HepG2 (cell line): ENCODE results near the gene RINL. TPM values are rescaled to one million over a fixed set of nuclear protein-coding genes. Genes with fewer than 3 reads are reported as not detected.
A peak's percentile ranks its signal among the peaks of the same experiment; 100 is the strongest.

ENCODE experiments used
- ARNT2 ChIP-seq: sonication (generic); formaldehyde crosslinking; IDR thresholded peaks from 2 replicates; pipeline ENCODE4 v1.8.0; 2022; ENCODE audit warnings: mild to moderate bottlenecking, low read depth, missing genetic modification reagents, moderate library complexity
- ETV6 ChIP-seq: sonication (generic); formaldehyde crosslinking; conservative IDR thresholded peaks from 2 replicates; pipeline ENCODE4 v1.4.0; 2020; ENCODE audit warnings: missing genetic modification reagents
- HDAC2 ChIP-seq: sonication (generic); formaldehyde crosslinking; IDR thresholded peaks from 2 replicates; pipeline ENCODE4 v1.4.0; 2020; ENCODE audit warnings: missing genetic modification reagents
- KDM2A ChIP-seq: sonication (generic); formaldehyde crosslinking; IDR thresholded peaks from 2 replicates; pipeline ENCODE4 v1.4.0; 2020; ENCODE audit warnings: low read depth, missing genetic modification reagents, borderline replicate concordance
- MBNL3 ChIP-seq: fragments of 250-450 bp; sonication (Bioruptor Pico); conservative IDR thresholded peaks from 2 replicates; pipeline ENCODE4 v1.8.0; 2022; ENCODE audit warnings: mild to moderate bottlenecking, inconsistent platforms
- NPAS2 ChIP-seq: sonication (generic); formaldehyde crosslinking; IDR thresholded peaks from 2 replicates; pipeline ENCODE4 v1.8.0; 2022; ENCODE audit warnings: mild to moderate bottlenecking, missing genetic modification reagents, borderline replicate concordance
- SALL2 ChIP-seq: sonication (generic); formaldehyde crosslinking; IDR thresholded peaks from 2 replicates; pipeline ENCODE4 v1.8.1; 2023; ENCODE audit warnings: mild to moderate bottlenecking, missing genetic modification reagents, inconsistent platforms
- SRSF9 ChIP-seq: fragments of 200-400 bp; formaldehyde crosslinking; IDR thresholded peaks from 2 replicates; pipeline ENCODE4 v1.6.1; 2018; ENCODE audit warnings: borderline replicate concordance, mild to moderate bottlenecking, low read depth, low read length; ENCODE audit not compliant: insufficient read depth, poor library complexity, severe bottlenecking
- SYNCRIP ChIP-seq: fragments of 200-400 bp; formaldehyde crosslinking; IDR thresholded peaks from 2 replicates; pipeline ENCODE4 v1.6.1; 2018; ENCODE audit warnings: mild to moderate bottlenecking, low read depth, low read length; ENCODE audit not compliant: insufficient read depth
- TEAD3 ChIP-seq: optimal IDR thresholded peaks from 2 replicates; pipeline ENCODE3; 2016; ENCODE audit warnings: borderline replicate concordance
- U2AF2 ChIP-seq: fragments of 200-400 bp; formaldehyde crosslinking; IDR thresholded peaks from 2 replicates; pipeline ENCODE4 v1.6.1; 2017; ENCODE audit warnings: low read depth, mild to moderate bottlenecking, low read length
- ZFP90 ChIP-seq: sonication (generic); formaldehyde crosslinking; IDR thresholded peaks from 2 replicates; pipeline ENCODE4 v1.8.0; 2022; ENCODE audit warnings: missing genetic modification reagents, mild to moderate bottlenecking, inconsistent platforms, borderline replicate concordance
- ZNF790 ChIP-seq: sonication (generic); formaldehyde crosslinking; IDR thresholded peaks from 2 replicates; pipeline ENCODE4 v1.8.0; 2022; ENCODE audit warnings: missing genetic modification reagents, mild to moderate bottlenecking, borderline replicate concordance
- polyA plus RNA-seq, 8 experiments: library from polyadenylated mRNA; depleted of rRNA in 3 of 8; stranded (reverse) in 7 of 8; unstranded in 1 of 8; fragments of >200 nt; fragmentation: Illumina TruSeq in 4 of 8; extraction: Trizol in 4 of 8; gene quantifications; 2 replicates each; pipeline versions ENCODE4 v1.2.1 to v1.2.3, GENCODE V29; 2011 to 2016; ENCODE audit warnings: low read depth in 4 of 8, missing spikeins in 1 of 8, mixed read lengths in 1 of 8; ENCODE audit not compliant: insufficient read depth in 1 of 8
- total RNA-seq, 5 experiments: library from RNA; depleted of rRNA; stranded (reverse); fragments of >200 nt; fragmentation: Illumina TruSeq; extraction: Trizol; gene quantifications; 2 replicates each; pipeline ENCODE4 v1.2.3, GENCODE V29; 2016; ENCODE audit warnings: low read depth in 1 of 5
- TF ChIP-seq, protein P1 (sequence below): sonication (generic); formaldehyde crosslinking; IDR thresholded peaks from one replicate; pipeline ENCODE4 v1.5.1; 2020; ENCODE audit warnings: mild to moderate bottlenecking, missing genetic modification reagents; ENCODE audit errors: not compliant biosample characterization
- TF ChIP-seq, protein P2 (sequence below): sonication (generic); formaldehyde crosslinking; IDR thresholded peaks from 2 replicates; pipeline ENCODE4 v1.4.0; 2020; ENCODE audit warnings: missing genetic modification reagents, mild to moderate bottlenecking, borderline replicate concordance
- TF ChIP-seq, protein P3 (sequence below): sonication (generic); formaldehyde crosslinking; IDR thresholded peaks from 2 replicates; pipeline ENCODE4 v1.8.0; 2022; ENCODE audit warnings: mild to moderate bottlenecking, missing genetic modification reagents, moderate library complexity

Gene RINL
- total and polyA plus RNA-seq, 2 of the 13 experiments (the other 11 are each of a cell fraction or from before 2014, with no cell fraction given) = 11.4 to 18.0 TPM

DNA sequence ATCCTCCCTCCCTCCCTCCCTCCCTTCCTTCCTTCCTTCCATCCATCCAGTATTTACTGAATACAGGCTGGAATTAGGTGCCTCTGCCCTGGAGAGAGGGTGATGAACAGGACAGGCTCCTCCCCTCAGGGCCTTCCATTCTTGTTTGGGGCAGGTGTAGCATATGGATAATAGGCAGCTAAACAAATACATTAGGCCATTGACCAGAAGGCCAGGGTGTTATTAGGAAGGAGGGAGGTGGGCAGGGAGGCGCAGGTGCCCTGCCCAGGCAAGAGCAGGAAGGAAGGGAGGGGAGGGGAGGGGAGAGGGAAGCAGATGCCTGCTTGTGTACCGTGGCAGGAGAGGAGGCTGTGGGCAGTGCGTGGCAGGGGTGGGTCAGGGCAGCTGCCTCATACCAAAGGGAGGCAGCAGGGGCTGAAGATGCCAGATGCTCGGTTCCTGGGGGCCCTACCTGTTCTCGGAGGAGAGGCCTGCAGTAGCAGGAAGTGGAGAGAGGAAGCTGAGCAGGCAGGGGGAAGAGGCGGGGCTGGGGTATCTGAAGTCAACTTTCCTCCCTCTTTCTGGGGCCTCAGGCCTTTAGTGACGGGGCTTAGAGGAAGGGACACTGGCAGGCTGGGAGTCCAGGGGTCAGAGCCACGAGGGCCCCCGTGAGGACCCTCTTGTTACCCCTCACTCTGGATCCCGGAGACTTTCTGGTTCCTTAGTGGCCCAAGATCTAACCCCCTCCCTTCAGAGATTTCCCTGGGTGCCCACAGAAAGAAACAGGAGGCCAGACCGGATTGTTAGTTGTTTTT is at the start of gene RINL (continued):
- TF ChIP-seq, protein P1, sequence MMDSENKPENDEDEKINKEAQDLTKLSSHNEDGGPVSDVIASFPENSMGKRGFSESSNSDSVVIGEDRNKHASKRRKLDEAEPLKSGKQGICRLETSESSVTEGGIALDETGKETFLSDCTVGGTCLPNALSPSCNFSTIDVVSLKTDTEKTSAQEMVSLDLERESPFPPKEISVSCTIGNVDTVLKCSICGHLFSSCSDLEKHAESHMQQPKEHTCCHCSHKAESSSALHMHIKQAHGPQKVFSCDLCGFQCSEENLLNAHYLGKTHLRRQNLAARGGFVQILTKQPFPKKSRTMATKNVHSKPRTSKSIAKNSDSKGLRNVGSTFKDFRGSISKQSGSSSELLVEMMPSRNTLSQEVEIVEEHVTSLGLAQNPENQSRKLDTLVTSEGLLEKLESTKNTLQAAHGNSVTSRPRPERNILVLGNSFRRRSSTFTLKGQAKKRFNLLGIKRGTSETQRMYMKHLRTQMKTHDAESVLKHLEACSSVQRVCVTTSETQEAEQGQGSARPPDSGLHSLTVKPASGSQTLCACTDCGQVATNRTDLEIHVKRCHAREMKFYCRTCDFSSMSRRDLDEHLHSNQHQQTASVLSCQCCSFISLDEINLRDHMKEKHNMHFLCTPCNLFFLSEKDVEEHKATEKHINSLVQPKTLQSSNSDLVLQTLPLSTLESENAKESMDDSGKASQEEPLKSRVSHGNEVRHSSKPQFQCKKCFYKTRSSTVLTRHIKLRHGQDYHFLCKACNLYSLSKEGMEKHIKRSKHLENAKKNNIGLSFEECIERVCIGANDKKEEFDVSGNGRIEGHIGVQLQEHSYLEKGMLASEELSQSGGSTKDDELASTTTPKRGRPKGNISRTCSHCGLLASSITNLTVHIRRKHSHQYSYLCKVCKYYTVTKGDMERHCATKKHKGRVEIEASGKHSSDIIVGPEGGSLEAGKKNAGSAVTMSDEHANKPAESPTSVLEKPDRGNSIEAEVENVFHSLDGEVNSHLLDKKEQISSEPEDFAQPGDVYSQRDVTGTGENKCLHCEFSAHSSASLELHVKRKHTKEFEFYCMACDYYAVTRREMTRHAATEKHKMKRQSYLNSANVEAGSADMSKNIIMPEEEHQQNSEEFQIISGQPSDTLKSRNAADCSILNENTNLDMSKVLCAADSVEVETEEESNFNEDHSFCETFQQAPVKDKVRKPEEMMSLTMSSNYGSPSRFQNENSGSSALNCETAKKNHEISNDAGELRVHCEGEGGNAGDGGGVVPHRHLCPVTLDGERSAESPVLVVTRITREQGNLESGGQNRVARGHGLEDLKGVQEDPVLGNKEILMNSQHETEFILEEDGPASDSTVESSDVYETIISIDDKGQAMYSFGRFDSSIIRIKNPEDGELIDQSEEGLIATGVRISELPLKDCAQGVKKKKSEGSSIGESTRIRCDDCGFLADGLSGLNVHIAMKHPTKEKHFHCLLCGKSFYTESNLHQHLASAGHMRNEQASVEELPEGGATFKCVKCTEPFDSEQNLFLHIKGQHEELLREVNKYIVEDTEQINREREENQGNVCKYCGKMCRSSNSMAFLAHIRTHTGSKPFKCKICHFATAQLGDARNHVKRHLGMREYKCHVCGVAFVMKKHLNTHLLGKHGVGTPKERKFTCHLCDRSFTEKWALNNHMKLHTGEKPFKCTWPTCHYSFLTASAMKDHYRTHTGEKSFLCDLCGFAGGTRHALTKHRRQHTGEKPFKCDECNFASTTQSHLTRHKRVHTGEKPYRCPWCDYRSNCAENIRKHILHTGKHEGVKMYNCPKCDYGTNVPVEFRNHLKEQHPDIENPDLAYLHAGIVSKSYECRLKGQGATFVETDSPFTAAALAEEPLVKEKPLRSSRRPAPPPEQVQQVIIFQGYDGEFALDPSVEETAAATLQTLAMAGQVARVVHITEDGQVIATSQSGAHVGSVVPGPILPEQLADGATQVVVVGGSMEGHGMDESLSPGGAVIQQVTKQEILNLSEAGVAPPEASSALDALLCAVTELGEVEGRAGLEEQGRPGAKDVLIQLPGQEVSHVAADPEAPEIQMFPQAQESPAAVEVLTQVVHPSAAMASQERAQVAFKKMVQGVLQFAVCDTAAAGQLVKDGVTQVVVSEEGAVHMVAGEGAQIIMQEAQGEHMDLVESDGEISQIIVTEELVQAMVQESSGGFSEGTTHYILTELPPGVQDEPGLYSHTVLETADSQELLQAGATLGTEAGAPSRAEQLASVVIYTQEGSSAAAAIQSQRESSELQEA = no peak
- TF ChIP-seq ZFP90 (CRISPR knock-in tag) = no peak
- no peak for TF ChIP-seq U2AF2
- TF ChIP-seq, protein P2, sequence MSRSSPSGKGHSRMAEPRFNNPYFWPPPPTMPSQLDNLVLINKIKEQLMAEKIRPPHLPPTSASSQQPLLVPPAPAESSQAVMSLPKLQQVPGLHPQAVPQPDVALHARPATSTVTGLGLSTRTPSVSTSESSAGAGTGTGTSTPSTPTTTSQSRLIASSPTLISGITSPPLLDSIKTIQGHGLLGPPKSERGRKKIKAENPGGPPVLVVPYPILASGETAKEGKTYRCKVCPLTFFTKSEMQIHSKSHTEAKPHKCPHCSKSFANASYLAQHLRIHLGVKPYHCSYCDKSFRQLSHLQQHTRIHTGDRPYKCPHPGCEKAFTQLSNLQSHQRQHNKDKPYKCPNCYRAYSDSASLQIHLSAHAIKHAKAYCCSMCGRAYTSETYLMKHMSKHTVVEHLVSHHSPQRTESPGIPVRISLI (CRISPR knock-in tag) = no peak
- TF ChIP-seq SYNCRIP = no peak
- no peak for TF ChIP-seq SALL2 (CRISPR knock-in tag)
- TF ChIP-seq KDM2A (CRISPR knock-in tag) = peak; percentile 27; the same call in 1 of the 2 replicates
- peak; percentile 16; the same call in 1 of the 2 replicates for TF ChIP-seq HDAC2 (CRISPR knock-in tag)
- TF ChIP-seq MBNL3 (CRISPR knock-in tag) = no peak
- TF ChIP-seq ETV6 = no peak
- no peak for TF ChIP-seq NPAS2 (CRISPR knock-in tag)
- TF ChIP-seq, protein P3, sequence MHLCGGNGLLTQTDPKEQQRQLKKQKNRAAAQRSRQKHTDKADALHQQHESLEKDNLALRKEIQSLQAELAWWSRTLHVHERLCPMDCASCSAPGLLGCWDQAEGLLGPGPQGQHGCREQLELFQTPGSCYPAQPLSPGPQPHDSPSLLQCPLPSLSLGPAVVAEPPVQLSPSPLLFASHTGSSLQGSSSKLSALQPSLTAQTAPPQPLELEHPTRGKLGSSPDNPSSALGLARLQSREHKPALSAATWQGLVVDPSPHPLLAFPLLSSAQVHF (CRISPR knock-in tag) = no peak
- no peak for TF ChIP-seq SRSF9
- no peak for TF ChIP-seq ZNF790 (CRISPR knock-in tag)
- peak; percentile 14 for TF ChIP-seq TEAD3 (CRISPR knock-in tag)
- no peak for TF ChIP-seq ARNT2 (CRISPR knock-in tag)
